Nephron progenitor cell (in vitro differentiated cells): ENCODE data around the gene SHH.

Experiments
- DNase-seq: peaks from one replicate; pipeline ENCODE4 v3.0.0; 2021
- H3K27ac Mint-ChIP-seq: 2 replicates; pipeline ENCODE4 v1.8.0; 2021; ENCODE audit warnings: mild to moderate bottlenecking, moderate library complexity, mixed read lengths
- H3K27me3 Mint-ChIP-seq: 2 replicates; pipeline ENCODE4 v1.8.0; 2021; ENCODE audit warnings: mild to moderate bottlenecking, low read depth, mixed read lengths; ENCODE audit not compliant: poor library complexity
- H3K36me3 Mint-ChIP-seq: 2 replicates; pipeline ENCODE4 v1.8.0; 2021; ENCODE audit warnings: low read depth, mixed read lengths
- H3K4me1 Mint-ChIP-seq: 2 replicates; pipeline ENCODE4 v1.8.0; 2021; ENCODE audit warnings: mixed read lengths
- H3K4me3 Mint-ChIP-seq: 2 replicates; pipeline ENCODE4 v1.8.0; 2021; ENCODE audit warnings: mild to moderate bottlenecking, moderate library complexity, mixed read lengths
- H3K9me3 Mint-ChIP-seq: 2 replicates; pipeline ENCODE4 v1.8.0; 2021; ENCODE audit warnings: mild to moderate bottlenecking, moderate library complexity, mixed read lengths
- TF ChIP-seq, protein P1 (sequence below): fragments of 200-600 bp; sonication (generic); IDR thresholded peaks from 2 replicates; pipeline ENCODE4 v1.5.0; 2021; ENCODE audit warnings: antibody characterized with exemption

SHH gene

DNA sequence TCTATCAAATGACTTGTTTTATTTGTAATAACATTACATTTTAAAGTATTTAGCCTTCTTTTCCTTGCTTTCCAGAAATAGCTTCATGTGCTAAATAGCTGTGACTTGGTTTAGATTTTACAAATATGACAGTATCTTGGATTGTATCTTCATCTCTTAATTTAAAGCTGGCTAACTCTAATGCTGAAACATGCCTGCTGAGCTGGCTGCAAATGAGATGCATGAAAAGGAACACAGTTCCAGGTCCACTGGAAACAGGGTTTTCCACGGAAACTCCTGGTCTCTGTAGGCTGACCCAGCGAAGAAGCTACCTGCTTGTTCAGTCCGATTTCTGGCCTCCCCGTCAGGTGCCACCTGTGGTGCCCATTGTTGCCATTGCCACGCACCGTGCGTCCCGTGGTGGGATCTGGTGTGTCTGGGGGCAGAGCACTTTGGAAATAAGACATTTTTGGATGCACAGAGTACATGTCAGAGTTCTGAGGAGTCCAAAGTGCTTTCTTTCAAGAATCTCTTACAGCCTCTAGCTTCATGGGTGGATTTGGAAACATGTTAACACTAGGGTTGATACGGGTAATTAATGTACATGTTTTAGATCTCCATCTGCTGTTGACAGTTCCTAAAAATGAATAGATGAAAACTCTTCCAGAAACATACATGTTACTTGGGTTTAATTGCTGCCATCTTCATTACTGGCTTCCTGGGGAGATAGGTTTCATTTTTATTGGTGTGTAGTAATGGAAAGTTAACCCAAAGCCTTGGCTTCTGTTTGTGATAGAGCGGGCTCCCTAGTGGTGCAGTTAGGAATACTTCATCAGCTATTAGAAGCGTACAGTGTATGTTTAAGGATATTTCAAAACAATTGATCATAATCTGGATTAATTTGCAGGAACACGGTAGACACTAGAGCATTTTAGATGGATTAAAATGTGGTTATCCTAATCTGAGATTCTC is 45.0 kb downstream of the SHH start:
- no peak for DNase-seq
- Mint-ChIP-seq H3K27me3 (no peaks in the 10 kb centered on the region), H3K27ac (no peak overlapping the region), H3K4me1 (peaks cover 22% of the 10 kb centered on the region), H3K36me3 (peaks cover 46% of the 10 kb centered on the region), H3K4me3 (no peak overlapping the region), H3K9me3 (no peaks in the 10 kb centered on the region)
- TF ChIP-seq, protein P1, sequence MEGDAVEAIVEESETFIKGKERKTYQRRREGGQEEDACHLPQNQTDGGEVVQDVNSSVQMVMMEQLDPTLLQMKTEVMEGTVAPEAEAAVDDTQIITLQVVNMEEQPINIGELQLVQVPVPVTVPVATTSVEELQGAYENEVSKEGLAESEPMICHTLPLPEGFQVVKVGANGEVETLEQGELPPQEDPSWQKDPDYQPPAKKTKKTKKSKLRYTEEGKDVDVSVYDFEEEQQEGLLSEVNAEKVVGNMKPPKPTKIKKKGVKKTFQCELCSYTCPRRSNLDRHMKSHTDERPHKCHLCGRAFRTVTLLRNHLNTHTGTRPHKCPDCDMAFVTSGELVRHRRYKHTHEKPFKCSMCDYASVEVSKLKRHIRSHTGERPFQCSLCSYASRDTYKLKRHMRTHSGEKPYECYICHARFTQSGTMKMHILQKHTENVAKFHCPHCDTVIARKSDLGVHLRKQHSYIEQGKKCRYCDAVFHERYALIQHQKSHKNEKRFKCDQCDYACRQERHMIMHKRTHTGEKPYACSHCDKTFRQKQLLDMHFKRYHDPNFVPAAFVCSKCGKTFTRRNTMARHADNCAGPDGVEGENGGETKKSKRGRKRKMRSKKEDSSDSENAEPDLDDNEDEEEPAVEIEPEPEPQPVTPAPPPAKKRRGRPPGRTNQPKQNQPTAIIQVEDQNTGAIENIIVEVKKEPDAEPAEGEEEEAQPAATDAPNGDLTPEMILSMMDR = no peak

DNA sequence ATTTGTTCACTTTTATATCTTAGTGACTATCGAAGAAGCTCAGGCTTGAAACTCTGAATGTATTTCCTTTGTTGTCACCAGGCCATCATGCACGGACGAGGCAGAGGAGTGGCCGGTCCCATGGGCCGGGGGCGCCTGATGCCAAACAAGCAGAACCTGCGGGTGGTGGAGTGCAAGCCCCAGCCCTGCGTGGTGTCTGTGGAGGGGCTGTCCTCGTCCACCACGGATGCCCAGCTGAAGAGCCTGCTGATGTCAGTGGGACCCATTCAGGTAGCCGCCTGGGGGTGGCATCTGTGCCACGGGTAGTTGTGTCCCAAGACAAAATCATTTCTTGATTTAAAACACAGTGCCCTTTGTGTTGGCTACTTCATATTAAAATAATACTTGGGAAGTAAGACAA is 45.9 kb downstream of the SHH start:
- peaks cover 27% of the 10 kb centered on the region for H3K4me1 Mint-ChIP-seq
- peaks cover 5% of the 10 kb centered on the region for H3K9me3 Mint-ChIP-seq
- no peak overlapping the region for H3K4me3 Mint-ChIP-seq
- no peaks in the 10 kb centered on the region for H3K27me3 Mint-ChIP-seq
- TF ChIP-seq, protein P1 = no peak
- DNase-seq = no peak
- no peak overlapping the region for H3K27ac Mint-ChIP-seq
- H3K36me3 Mint-ChIP-seq = peaks cover 54% of the 10 kb centered on the region

DNA sequence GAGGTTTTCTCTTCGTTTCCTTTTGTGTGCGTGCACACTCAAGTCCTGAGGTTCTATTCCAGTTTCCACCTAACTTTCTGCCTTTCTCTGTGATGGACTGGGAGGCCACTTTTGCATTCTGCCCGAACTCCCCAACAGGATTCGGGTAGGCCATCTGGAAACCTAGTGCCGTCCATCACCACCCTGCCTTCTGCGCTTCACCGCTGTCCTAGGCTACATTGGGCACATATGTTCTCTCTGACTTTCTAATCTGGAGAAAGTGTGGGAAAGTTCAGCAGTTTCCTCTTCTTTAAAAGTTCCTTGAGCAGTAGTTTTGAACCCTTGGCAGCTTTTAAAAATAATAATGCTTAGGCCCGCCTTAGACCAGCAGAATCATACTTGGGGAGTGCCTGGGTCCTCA is 46.8 kb downstream of the SHH start:
- no peak for DNase-seq
- Mint-ChIP-seq H3K27ac (no peak overlapping the region), H3K4me3 (no peak overlapping the region), H3K36me3 (peaks cover 58% of the 10 kb centered on the region), H3K27me3 (no peaks in the 10 kb centered on the region), H3K9me3 (peaks cover 9% of the 10 kb centered on the region), H3K4me1 (peaks cover 27% of the 10 kb centered on the region)
- TF ChIP-seq, protein P1 = no peak

DNA sequence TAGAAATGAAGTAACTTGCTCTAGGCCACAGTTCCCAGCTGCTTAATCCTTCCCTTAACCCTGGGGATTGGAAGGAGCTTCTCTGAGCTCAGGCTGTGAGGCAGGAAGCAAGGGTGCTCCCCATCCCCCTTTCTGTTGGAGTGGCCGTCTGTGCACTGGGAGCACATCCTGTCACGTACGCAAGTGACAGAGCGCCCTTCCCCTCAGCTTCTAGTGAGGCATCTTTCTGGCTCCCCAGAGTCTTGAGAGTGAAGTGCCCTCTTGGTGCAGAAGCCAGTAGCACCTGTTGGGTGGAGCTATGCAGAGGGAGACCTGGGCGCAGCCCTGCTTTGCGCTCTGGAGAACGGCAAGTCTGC is 47.8 kb downstream of the SHH start:
- no peak for DNase-seq
- Mint-ChIP-seq H3K27ac (peak overlapping the region; percentile 99), H3K36me3 (peaks cover 63% of the 10 kb centered on the region), H3K27me3 (no peaks in the 10 kb centered on the region), H3K9me3 (peaks cover 18% of the 10 kb centered on the region), H3K4me3 (no peak overlapping the region), H3K4me1 (peaks cover 27% of the 10 kb centered on the region)
- TF ChIP-seq, protein P1 = no peak

DNA sequence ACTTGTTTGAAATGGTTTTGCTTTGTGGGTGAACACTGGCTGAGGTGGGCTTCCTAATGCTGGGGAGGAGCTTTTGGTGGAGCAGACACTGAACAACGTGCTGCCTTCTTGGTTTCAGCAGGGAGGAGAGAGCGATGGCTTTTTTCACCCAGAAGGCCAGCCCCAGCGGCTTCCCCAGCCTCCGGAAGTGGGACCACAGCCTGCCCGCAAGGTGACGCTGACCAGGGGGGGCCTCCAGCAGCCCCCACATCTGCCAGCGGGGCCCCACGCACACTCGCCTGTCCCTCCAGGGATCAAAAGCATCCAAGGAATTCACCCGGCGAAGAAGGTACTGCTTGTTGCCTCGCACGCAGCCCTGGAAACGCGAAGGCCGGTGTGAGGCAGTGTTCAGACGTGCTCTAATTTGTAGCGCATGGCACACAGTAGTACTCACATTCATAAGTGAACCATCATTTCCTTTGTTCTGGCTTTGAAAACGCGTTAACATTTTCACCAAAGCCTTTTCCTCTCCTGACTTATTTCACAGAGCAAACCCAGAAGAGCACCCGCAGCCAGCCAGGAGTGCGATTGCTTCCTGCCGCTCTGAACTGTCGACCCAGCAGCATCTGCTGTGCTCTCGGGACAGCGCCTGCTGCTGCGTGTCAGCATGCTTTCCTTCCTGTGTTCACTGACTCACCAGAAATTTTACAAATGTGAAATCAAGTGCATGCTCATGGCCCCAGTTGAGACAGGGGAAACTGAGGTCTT is 48.4 kb downstream of the SHH start:
- DNase-seq = no peak
- TF ChIP-seq, protein P1 = no peak
- no peak overlapping the region for H3K4me3 Mint-ChIP-seq
- H3K36me3 Mint-ChIP-seq = peaks cover 64% of the 10 kb centered on the region
- peaks cover 27% of the 10 kb centered on the region for H3K4me1 Mint-ChIP-seq
- no peaks in the 10 kb centered on the region for H3K27me3 Mint-ChIP-seq
- H3K9me3 Mint-ChIP-seq = peaks cover 19% of the 10 kb centered on the region
- H3K27ac Mint-ChIP-seq = peak overlapping the region; percentile 99
